Measurements from ENCODE around the gene MPZL1. TPM values are rescaled to one million over a fixed set of nuclear protein-coding genes. Genes with fewer than 3 reads are reported as not detected.

MPZL1 gene
- total RNA-seq, 1 experiment from 2014 or later: 52.9 TPM

DNA sequence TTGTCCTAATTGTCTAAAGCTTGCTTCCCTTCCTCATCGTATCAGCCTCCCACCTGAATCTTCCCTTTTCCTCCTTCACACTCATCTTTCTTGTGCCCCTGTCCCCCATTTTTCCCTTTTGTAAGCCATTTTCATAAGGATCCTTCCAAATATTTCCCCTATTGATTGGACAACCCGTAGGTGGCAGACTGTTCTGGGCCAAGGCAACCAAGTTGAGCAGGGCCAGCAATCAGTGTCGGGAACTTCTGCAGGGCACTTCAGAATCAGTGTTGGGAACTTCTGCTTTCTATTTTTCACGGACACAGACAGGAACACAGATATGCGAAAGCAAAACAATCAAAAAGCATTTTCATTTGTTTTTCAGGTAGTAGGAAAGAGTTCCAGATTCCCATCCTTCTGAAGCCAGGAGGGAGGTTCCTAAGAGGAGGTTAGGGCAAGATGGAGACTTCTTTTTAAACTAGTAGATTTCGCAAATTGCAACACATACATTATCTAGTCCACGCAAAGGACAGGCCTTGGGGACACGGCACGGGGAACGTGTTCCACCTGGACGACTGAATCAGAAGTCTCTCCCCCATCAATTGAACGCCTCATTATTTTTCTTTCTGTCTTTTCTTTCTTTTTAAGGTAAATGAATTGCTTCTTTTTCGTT, 691 bp upstream of the MPZL1 start:
- Histone ChIP-seq H3K36me3 (ENCODE audit: control insufficient read depth in 1 of 2, insufficient read depth in 2 of 2, low read length in 2 of 2) (no peaks in the 10 kb centered on the region), H3K4me2 (ENCODE audit: low read length) (peak overlapping the region; percentile 86), H3K27me3 (ENCODE audit: insufficient read depth, low read length) (no peaks in the 10 kb centered on the region), H3K9ac (ENCODE audit: low read length) (peak overlapping the region; percentile 76), H3K27ac (ENCODE audit: low read depth, low read length) (peak overlapping the region; percentile 17), H3K4me3 (replicated peaks in 1 of 2; ENCODE audit: low read depth in 1 of 2, low read length in 2 of 2) (peak overlapping the region; percentile 54 to 78), H4K20me1 (ENCODE audit: insufficient read depth) (no peaks in the 10 kb centered on the region; the same call in 1 of the 2 replicates), H2AFZ (ENCODE audit: low read depth, low read length, poor library complexity, severe bottlenecking) (peak overlapping the region; percentile 85), H3K9me2 (ENCODE audit: insufficient read depth) (no peaks in the 10 kb centered on the region), H3K4me1 (ENCODE audit: control insufficient read depth in 1 of 2, insufficient read depth in 2 of 2, low read length in 2 of 2) (peaks cover 18 to 34% of the 10 kb centered on the region in 2 experiments; a peak in 3 of 4 replicates), H3K9me3 (ENCODE audit: control insufficient read depth in 1 of 2, insufficient read depth in 1 of 2, low read depth in 1 of 2, low read length in 2 of 2) (no peaks in the 10 kb centered on the region), H3K79me2 (ENCODE audit: insufficient read depth, low read length) (peaks cover 37% of the 10 kb centered on the region)
- intact Hi-C loops (cut with micrococcal nuclease): no loop called here
- CTCF ChIA-PET: interaction anchor here (1.0 kb wide), 1 partner anchor 361 kb away, joined by 3 read pairs; no protein-coding TSS in a partner anchor
- TF ChIP-seq, protein P1, sequence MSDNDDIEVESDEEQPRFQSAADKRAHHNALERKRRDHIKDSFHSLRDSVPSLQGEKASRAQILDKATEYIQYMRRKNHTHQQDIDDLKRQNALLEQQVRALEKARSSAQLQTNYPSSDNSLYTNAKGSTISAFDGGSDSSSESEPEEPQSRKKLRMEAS (IDR thresholded peaks at IDR 0.05): no peak
- peak; percentile 56 for TF ChIP-seq YY1 (IDR thresholded peaks at IDR 0.05; ENCODE audit: extremely low read depth, insufficient replicate concordance, low read depth, low read length)
- TF ChIP-seq, protein P2, sequence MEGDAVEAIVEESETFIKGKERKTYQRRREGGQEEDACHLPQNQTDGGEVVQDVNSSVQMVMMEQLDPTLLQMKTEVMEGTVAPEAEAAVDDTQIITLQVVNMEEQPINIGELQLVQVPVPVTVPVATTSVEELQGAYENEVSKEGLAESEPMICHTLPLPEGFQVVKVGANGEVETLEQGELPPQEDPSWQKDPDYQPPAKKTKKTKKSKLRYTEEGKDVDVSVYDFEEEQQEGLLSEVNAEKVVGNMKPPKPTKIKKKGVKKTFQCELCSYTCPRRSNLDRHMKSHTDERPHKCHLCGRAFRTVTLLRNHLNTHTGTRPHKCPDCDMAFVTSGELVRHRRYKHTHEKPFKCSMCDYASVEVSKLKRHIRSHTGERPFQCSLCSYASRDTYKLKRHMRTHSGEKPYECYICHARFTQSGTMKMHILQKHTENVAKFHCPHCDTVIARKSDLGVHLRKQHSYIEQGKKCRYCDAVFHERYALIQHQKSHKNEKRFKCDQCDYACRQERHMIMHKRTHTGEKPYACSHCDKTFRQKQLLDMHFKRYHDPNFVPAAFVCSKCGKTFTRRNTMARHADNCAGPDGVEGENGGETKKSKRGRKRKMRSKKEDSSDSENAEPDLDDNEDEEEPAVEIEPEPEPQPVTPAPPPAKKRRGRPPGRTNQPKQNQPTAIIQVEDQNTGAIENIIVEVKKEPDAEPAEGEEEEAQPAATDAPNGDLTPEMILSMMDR (IDR thresholded peaks at IDR 0.05 in 2 of 3, conservative IDR thresholded peaks at IDR 0.05 in 1 of 3; ENCODE audit: borderline replicate concordance in 1 of 3, insufficient read depth in 1 of 3, low read depth in 2 of 3, low read length in 2 of 3): peak in 2 of 3 experiments; percentile 34 to 40; a peak in 3 of 6 replicates
- ATAC-seq: peak; percentile 16; the same call in 1 of the 2 replicates
- RAD21 ChIA-PET (ENCODE audit: low non-redundant PET in 1 of 2, low total read pairs in 2 of 2, uncharacterized antibody in 2 of 2, unreplicated experiment in 2 of 2): no interaction called here
- DNase-seq (ENCODE audit: low read depth, low spot score): no peak
- POLR2A ChIA-PET: no interaction called here
- TSS peak; percentile 77 for BruUV-seq (replicated peaks)
